Activated CD4-positive, alpha-beta T cell treated with anti-CD3 and anti-CD28 coated beads for 24 hours (primary cell): ENCODE measurements around the gene DCAF7.

Source experiments
- DNase-seq, 2 donors: peaks; one replicate each; pipeline ENCODE4 v3.0.0-alpha.2; 2020; ENCODE audit warnings: low read depth in 2 of 2

Gene DCAF7

DNA sequence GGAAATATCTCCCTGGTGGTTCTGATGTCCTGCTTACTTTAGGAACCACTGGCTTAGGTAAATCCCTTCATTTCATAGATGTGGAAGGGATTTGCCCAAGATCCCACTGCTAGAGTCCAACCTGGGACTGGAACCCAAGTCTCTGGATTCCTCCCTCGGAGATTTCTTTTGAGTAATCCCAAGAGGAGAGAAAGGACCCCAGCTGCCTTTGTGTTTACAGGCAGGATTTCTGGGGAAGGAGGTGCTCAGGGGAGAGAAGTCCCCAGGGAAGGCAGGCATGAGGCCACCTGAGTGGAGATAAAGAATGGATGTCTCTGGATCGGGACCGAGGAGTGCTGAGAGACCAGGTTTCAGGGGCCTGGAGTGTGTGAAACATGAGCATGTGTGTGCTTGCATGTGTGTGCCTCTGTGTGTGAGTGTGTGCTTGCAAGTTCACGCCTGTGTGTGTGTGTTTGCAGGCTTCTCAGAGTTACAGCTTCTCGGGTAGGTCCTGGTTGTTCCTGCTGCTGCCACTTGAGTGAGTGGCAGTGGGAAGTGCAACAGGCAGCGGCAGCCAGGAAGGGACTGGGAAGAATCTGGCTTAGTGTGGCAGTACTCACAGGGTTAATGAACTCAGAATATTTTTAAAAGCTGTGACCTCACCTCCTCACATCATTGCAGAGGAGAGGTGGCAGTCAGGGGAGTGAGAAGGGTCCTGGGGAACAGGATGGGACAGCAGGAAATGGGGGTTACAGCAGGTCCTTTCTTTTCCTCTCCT, 24.9 kb upstream of the DCAF7 start:
- DNase-seq = no peak

DNA sequence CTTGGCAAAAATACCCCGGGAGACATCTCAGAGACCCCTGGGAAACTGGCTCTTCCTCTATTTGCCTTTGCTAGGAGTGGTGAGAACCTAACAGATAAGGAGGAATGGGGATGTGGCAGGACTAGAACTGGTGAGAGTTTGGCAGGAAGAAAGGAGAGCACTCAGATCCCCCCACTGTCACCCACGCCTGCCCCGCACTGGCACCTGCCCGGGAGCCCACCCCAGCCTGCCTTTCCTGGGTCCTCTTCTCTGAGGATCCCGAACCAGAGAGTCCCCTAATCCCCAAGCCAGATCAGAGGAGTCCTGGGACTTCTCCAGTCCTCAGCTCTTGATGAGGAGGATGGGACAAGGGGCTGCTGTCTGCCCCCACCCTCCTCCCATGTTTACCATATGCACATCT, 23.4 kb upstream of the DCAF7 start:
- no peak for DNase-seq

DNA sequence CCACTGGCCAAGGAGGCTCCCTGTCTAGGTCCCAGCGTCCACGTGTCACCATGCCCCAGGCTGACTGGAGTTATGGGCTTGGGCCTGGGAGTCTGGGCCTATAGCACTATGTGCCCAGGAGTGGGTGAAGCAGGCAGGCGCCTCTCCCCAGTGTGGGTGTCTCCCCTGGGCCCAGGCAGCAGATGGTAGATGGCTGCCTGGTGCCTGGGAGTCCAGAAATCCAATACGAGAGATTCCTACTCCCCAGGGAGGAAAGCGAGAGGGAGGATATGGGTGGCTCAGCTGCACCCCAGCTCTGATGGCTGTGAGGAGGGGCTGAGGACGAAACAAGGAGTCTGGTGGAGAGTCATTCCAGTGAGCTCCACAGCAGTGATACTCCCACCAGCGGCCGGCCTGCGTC, 22.1 kb upstream of the DCAF7 start:
- no peak for DNase-seq

DNA sequence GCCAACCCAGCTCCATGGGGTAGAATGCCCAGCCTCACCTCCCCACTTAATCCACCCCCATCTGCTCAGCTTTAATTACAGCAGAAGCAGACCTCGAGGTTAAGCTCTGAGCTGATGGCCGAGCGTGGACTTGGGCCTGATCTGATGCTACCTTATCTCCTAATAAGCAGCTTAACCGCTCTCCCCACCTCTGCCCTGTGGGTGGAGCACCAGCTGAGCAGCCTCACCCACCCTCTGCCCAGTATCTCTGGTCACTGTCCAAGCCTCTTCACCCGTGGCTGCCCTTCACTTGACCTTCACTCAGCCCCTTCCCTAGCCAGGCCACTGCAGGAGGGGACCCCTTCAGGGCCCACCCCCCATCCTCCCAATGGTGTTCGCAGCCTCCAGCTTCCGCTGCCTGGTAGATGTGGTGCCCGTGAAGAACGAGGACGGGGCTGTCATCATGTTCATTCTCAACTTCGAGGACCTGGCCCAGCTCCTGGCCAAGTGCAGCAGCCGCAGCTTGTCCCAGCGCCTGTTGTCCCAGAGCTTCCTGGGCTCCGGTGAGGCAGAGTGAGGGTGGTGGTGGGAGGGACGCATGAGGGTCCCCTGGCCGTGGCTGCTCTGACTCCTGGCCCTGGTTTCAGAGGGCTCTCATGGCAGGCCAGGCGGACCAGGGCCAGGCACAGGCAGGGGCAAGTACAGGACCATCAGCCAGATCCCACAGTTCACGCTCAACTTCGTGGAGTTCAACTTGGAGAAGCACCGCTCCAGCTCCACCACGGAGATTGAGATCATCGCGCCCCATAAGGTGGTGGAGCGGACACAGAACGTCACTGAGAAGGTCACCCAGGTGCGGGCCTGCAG, 20.3 kb upstream of the DCAF7 start:
- DNase-seq = no peak

DNA sequence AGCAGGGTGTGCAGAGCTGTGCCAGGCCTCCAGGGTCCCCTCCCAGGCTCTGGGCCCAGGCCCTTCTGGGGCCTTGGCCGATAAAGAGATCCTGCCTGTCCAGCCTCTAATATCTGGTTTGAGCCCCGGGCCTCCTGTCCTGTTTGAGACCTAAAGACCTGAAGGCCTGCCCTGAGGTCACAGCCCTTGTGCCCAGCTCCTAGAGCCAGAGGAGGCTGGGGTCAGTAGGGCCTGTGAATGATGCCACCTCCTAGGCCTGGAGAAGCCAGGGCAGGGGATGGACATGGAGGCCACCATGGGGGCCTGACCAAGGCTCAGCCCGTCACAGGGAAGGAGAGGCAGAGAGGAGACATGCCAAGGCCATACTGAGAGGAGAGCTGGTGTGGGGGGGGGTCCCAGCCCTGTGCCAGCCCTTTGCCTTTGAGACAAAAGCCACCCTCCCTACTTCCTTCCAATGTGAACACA, 19.7 kb upstream of the DCAF7 start:
- DNase-seq = no peak

DNA sequence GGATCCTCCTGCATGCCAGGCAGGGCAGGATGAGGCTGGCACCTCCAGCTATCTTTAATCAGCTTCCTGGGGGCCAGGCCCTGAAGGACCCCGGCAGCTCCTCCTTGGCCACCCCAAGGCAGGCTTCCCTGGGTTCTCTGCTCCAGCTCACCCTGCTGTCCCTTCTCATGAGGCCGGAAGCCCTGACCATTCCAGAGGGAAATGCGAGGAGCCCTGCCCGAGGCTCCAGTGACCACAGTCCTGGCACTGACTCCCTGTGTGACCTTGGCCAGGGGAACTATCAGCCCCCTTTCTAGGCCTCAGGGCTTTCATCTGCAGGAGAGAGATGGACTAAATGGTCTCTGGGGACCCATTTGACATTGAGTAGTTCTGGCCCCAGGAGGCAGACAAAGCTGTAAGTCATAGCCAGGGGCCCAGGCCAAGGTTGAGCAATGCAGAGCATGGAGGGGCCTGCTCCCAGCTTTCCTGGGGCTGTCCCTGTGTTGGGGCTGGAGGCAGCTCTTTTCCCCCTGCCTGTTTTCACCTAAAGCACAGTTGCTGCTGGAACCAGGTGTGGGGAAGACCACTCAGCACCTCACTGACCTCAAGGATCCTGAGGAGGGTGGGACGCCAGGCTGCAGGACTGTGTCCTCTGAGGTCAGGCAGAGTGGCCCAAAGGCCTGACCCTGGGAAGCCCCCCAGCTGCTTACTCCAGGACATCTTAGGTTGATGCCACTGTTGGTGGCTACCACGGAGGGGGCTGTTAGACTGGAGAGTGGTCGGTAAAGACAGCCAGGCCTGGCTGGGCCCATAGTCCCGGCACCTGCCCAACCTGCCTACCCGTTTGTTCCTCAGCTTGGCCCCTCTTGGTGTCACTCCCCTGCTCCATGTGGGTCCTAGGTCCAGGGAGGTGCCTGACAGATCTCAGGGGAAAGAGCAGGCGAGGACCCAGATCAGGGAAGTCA, 19.0 kb upstream of the DCAF7 start:
- DNase-seq = no peak

DNA sequence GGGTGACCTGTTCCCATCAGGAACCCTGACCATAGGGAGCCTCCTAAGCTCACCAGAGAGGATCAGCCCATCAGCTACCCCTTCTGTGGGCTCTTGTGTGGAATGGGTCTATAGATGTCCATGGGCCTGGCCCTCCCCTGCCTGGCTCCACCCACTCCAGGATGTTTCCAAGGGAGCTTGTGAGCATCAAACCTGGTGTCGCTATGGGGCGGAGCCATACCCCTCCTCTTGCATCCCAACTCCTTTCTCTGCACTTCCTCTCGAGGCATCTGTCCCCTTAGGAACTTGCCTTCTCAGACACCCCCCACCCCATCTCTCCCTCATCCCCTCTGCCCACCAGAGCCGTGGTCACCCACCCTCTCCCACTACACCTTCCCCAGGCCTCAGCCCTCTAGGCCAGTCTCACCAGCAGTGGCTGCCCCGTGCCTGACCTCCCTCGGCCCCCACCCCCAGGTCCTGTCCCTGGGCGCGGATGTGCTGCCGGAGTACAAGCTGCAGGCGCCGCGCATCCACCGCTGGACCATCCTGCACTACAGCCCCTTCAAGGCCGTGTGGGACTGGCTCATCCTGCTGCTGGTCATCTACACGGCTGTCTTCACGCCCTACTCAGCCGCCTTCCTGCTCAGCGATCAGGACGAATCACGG, 16.7 kb upstream of the DCAF7 start:
- no peak for DNase-seq

DNA sequence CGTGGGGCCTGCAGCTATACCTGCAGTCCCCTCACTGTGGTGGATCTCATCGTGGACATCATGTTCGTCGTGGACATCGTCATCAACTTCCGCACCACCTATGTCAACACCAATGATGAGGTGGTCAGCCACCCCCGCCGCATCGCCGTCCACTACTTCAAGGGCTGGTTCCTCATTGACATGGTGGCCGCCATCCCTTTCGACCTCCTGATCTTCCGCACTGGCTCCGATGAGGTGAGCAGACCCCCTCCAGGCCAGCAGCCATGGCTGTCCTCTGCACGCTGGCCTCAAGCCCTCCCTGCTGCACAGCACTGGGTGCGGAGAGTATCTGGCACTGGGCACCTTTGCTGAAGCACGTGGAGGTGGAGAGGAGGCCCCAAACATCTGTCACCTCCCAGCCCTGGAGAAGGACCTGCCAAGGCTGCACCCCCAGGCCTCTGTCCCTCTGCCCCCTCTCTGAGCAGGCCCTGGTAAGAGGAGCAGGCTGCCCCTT, 16.2 kb upstream of the DCAF7 start:
- no peak for DNase-seq

DNA sequence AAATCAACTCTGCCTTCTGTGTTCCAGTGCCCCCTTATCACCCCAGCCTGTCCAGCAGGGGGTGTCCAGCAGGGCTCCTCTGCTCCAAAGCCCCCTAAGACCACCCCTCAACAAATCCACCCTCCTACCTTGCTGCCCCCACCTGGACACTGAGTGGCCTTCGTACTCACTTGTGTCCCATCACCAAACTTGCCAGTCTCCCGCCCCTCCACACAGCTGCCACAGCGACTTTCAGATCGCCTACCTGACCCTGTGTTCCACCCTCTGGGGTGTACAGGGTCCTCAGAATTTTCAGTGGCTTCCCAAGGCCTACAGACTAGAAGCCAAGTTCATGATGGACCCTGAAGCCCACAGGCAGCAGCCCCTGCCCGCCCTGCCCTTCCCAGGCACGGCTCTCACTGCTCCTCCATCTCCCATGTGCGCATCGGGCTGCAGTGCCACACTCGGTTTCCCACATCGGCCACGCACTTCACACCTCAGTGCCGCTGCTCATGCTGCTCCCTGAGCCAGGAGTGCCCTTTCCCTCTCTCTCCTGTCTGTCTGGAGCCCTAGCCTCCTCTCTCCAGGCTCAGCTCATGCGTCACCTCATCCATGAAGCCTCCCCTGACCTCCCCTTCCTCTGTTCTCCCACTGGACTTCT, 15.3 kb upstream of the DCAF7 start:
- no peak for DNase-seq

DNA sequence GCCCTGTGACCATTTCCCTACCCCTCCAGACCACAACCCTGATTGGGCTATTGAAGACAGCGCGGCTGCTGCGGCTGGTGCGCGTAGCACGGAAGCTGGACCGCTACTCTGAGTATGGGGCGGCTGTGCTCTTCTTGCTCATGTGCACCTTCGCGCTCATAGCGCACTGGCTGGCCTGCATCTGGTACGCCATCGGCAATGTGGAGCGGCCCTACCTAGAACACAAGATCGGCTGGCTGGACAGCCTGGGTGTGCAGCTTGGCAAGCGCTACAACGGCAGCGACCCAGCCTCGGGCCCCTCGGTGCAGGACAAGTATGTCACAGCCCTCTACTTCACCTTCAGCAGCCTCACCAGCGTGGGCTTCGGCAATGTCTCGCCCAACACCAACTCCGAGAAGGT, 14.6 kb upstream of the DCAF7 start:
- DNase-seq = no peak

DNA sequence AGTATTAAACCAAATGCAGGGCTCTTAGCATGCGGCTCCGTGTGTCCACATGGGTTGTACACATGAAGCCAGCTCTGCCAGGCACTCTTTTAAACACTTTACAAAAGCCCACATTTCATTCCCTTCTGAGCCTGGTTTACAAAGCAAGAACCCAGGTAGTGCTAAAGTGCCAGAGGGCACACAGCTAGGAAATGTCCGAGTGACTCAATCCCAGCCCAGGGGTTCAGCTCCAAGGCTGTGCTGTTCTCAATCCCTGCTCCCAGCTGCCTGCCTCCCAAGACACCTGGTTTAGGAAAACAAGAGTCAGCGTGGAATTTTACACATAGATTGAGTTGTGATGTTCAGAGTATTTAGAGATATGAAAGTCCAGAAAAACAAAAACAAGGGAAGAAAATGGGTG, 13.3 kb upstream of the DCAF7 start:
- DNase-seq = no peak

DNA sequence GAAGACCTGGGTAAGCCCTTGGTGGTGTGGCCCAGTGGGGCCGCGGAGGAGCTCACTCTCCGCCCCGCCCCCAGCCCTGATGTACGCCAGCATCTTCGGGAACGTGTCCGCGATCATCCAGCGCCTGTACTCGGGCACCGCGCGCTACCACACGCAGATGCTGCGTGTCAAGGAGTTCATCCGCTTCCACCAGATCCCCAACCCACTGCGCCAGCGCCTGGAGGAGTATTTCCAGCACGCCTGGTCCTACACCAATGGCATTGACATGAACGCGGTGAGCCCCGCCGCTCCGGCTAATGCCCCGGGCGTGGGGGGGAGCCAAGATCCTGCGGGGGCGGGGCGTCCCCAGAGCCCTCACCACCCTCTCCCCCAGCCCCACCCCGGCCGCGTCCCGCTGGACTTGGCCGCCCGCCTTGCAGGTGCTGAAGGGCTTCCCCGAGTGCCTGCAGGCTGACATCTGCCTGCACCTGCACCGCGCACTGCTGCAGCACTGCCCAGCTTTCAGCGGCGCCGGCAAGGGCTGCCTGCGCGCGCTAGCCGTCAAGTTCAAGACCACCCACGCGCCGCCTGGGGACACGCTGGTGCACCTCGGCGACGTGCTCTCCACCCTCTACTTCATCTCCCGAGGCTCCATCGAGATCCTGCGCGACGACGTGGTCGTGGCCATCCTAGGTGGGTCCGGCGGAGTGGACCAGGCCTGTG, 12.1 kb upstream of the DCAF7 start:
- DNase-seq = no peak

DNA sequence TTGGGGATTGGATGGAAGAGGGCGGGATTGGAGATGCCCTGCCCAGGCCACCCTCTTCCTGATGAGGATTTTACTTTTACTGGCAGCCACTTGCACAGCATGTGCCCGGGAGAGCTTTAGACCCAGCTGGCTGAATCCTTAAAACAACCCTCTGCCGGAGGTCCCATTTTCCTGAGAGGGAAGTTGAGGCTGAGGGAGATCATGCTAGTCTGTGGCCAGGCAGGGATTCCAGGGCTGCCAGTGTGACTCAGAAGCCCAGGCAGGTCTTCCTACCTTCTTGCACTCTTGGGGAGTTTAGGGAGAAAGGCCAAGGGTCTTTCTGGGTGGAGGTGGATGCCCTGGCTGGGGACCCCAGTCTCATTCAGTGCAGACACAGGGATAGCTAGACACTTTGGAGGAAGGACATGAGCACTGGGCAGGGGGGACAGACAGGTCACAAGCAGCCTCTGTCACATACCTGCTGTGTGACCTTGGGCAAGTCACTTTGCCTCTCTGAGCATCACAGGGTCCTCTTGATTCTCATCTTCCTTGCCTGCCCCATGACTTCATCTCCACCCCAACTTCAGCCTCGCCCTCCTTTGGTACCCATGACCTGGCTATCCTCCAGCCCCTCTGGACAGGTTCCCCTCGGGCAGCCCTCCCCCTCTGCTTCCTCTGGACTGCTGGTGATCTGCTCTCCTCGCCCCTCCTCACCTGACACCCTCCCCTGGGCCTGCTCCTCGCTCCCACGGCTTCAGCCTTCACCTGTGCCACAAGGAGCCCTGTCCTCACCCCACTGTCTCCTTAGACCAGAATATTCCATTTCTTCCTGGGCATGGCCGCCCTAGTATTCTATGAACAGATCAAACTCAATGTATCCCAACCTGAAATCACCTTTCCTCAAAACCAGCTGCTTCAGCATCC, 11.3 kb upstream of the DCAF7 start:
- no peak for DNase-seq

DNA sequence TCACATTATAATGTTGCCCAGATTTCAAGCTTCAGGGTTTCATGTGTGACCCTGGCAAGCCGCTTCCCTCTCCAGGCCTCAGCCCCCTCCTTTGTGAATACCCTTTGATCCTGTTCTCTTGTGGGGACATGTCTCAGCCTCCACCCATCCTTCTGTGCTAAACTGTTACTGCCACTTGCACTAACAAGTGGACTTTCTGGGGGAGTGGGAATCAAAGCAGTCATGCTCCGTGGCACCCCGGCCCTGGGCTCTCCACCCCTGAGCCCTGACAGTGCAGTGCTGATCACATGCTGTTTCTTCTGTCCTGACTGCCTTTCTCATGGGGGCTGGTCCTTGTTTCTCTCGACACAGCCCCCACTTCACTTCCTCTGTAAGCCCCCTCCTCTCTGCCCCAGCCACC, 9.7 kb upstream of the DCAF7 start:
- DNase-seq = no peak

DNA sequence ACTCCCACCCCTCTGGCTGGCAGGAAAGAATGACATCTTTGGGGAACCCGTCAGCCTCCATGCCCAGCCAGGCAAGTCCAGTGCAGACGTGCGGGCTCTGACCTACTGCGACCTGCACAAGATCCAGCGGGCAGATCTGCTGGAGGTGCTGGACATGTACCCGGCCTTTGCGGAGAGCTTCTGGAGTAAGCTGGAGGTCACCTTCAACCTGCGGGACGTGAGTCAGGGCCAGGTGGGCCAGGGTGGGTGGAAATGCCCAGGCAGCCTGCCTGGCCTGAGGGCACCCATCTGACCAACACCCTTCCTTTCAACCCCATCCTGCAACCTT, 8.1 kb upstream of the DCAF7 start:
- DNase-seq = no peak

DNA sequence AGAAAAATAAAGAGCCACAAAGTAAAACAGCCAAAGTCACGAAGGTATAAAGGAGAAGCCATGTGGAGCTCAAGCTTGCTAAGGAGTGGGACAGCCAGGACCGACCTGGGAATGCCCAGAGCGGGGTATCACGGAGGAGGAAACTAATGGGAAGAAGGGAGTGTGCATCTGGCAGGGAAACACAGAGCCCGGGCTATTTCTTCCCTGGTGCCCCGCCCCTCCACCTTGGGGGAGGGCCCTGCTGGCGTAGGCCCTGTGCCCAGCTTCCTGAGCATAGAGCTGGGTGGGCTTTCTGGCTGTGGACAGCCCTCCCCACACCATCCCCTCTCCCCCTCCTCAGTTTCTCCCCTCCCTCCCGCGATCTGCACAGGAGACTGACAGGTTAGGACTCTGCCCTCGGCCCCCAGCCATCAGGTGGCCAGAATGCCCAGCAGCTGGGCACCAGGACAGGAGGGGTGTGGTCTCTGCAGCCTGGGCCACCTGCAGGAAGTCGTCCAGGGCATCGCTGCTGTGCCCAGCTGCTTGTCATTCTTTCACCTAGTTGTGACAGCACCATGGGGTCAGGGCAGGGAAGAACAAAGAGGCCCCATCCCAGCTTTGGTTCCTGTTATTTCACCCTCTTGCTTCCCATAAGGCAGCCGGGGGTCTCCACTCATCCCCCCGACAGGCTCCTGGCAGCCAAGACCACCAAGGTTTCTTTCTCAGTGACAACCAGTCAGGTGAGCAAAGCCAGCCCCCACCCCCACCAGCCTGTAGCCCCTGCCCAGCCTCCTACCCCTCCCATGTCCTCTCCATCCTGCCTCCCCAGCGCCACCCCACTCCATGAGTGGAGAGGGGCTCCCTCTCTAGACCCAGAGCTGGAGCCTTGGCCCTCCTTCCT, 7.1 kb upstream of the DCAF7 start:
- DNase-seq = no peak

DNA sequence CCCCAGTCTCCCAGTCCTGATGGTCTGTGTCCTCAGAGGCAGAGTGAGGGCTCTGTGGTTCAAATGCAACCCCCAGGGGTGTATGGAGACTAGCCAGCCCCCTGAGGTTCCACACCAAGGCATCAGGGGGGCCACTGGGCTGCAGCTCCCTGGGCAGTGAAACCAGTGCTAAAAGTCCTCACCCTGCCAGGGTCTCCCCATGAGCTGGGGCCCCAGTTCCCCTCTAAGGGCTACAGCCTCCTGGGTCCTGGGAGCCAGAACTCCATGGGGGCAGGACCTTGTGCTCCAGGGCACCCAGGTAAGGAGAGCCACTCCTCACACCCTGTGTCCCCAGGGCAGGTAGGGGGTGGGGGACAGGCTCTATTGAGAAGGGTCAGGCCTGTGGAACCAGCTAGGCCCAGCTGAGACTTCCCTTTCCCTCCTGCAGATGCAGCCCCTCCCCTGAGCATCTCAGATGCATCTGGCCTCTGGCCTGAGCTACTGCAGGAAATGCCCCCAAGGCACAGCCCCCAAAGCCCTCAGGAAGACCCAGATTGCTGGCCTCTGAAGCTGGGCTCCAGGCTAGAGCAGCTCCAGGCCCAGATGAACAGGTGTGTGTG, 6.4 kb upstream of the DCAF7 start:
- no peak for DNase-seq
